Keratinocyte (primary cell): ENCODE results near the gene SERPINA5. TPM values are rescaled to one million over a fixed set of nuclear protein-coding genes. Genes with fewer than 3 reads are reported as not detected.

Experiments used
- DNase-seq: peaks from one replicate; pipeline ENCODE4 v3.0.0-alpha.2; 2011; ENCODE audit warnings: low read depth, missing footprints, low spot score
- FAIRE-seq: peaks from 2 replicates; lab custom pipeline; 2011; peaks lifted over from hg19 to GRCh38; lab: Jason Lieb, UNC
- H2AFZ ChIP-seq: 2 replicates; pipeline ENCODE4 v1.6.0; 2012; ENCODE audit warnings: low read length, control low read depth, inconsistent platforms; ENCODE audit not compliant: control insufficient read depth
- H3K27ac ChIP-seq: 2 replicates; pipeline ENCODE4 v1.5.1; 2011; ENCODE audit warnings: low read length; ENCODE audit not compliant: control insufficient read depth, insufficient read depth
- H3K27me3 ChIP-seq: 3 replicates; pipeline ENCODE4 v1.6.0; 2011; ENCODE audit warnings: low read length; ENCODE audit not compliant: control insufficient read depth, insufficient read depth; ENCODE audit errors: extremely low read depth
- H3K36me3 ChIP-seq, 2 experiments: 2 replicates in 1 of 2; 3 replicates in 1 of 2; pipeline ENCODE4 v1.5.1; 2011; ENCODE audit warnings: low read length in 2 of 2, mild to moderate bottlenecking in 1 of 2; ENCODE audit not compliant: control insufficient read depth in 2 of 2, insufficient read depth in 2 of 2; ENCODE audit errors: extremely low read depth in 1 of 2
- H3K4me1 ChIP-seq: 3 replicates; pipeline ENCODE4 v1.5.1; 2011; ENCODE audit warnings: low read length; ENCODE audit not compliant: control insufficient read depth, insufficient read depth; ENCODE audit errors: extremely low read depth
- H3K4me2 ChIP-seq: 3 replicates; pipeline ENCODE4 v1.6.0; 2011; ENCODE audit warnings: low read depth, low read length; ENCODE audit not compliant: control insufficient read depth, insufficient read depth; ENCODE audit errors: extremely low read depth
- H3K4me3 ChIP-seq, 3 experiments: fragments of 200-600 bp in 1 of 3; sonication (generic) in 1 of 3; 2 replicates in 2 of 3; 3 replicates in 1 of 3; pipeline ENCODE4 v1.5.1; 2011 to 2016; ENCODE audit warnings: low read length in 3 of 3, mild to moderate bottlenecking in 3 of 3, control low read depth in 2 of 3, inconsistent platforms in 1 of 3, low read depth in 1 of 3, mixed read lengths in 1 of 3, mixed run types in 1 of 3, moderate library complexity in 1 of 3; ENCODE audit not compliant: control insufficient read depth in 2 of 3, insufficient read depth in 2 of 3; ENCODE audit errors: extremely low read depth in 1 of 3
- H3K79me2 ChIP-seq: 2 replicates; pipeline ENCODE4 v1.6.0; 2012; ENCODE audit warnings: low read length; ENCODE audit not compliant: control insufficient read depth, insufficient read depth
- H3K9ac ChIP-seq: 3 replicates; pipeline ENCODE4 v1.6.0; 2011; ENCODE audit warnings: low read length; ENCODE audit not compliant: control insufficient read depth, insufficient read depth; ENCODE audit errors: extremely low read depth
- H3K9me1 ChIP-seq: 3 replicates; pipeline ENCODE4 v1.6.0; 2011; ENCODE audit warnings: low read length; ENCODE audit not compliant: control insufficient read depth, insufficient read depth; ENCODE audit errors: extremely low read depth
- H3K9me3 ChIP-seq: 2 replicates; pipeline ENCODE4 v1.5.1; 2012; ENCODE audit warnings: low read depth, low read length; ENCODE audit not compliant: control insufficient read depth
- H4K20me1 ChIP-seq: 3 replicates; pipeline ENCODE4 v1.6.0; 2011; ENCODE audit warnings: low read length; ENCODE audit not compliant: control insufficient read depth, insufficient read depth; ENCODE audit errors: extremely low read depth
- CTCF ChIP-seq, 3 experiments: IDR thresholded peaks in 1 of 3; conservative IDR thresholded peaks in 1 of 3; optimal IDR thresholded peaks in 1 of 3; 2 replicates in 2 of 3; 3 replicates in 1 of 3; pipeline versions ENCODE3 to v1.5.1; 2011; ENCODE audit warnings: low read length in 3 of 3, mild to moderate bottlenecking in 3 of 3, moderate library complexity in 2 of 3, control low read depth in 1 of 3, inconsistent platforms in 1 of 3; ENCODE audit not compliant: insufficient read depth in 2 of 3; ENCODE audit errors: extremely low read depth in 1 of 3
- EZH2 ChIP-seq: IDR thresholded peaks from one replicate; pipeline ENCODE4 v1.6.1; 2012; ENCODE audit warnings: inconsistent platforms, mild to moderate bottlenecking, low read length, moderate library complexity
- dilution Hi-C: fragments of 300-500 bp; cut with MboI; formaldehyde crosslinking; loops from one replicate; pipeline ENCODE4 v1.7.0; 2020; ENCODE audit warnings: low sequenced_read_pairs; ENCODE audit not compliant: extremely low pct_ligation_motif_present
- polyA plus RNA-seq, 5 experiments: library from polyadenylated mRNA; depleted of rRNA in 3 of 5; stranded (reverse) in 3 of 5; stranded (forward) in 1 of 5; unstranded in 1 of 5; fragments of >200 nt; gene quantifications; 1 replicate in 1 of 5; 2 replicates in 3 of 5; 3 replicates in 1 of 5; pipeline versions ENCODE4 v1.2.1 to v1.2.3, GENCODE V29; 2011 to 2012; ENCODE audit warnings: missing spikeins in 2 of 5, low read depth in 1 of 5, low replicate concordance in 1 of 5

Gene SERPINA5
- polyA plus RNA-seq, 1 donor (not counting 4 experiments of a cell fraction or from before 2014, with no cell fraction given), result not detected

GRCh38 chr14:94613720-94614644 lies 32.8 kb downstream of the SERPINA5 start:
- no peak overlapping the region for H3K4me2 ChIP-seq
- no peaks in the 10 kb centered on the region for H4K20me1 ChIP-seq
- H3K9me3 ChIP-seq, result peaks cover 2% of the 10 kb centered on the region
- H3K9me1 ChIP-seq, result no peaks in the 10 kb centered on the region
- H2AFZ ChIP-seq, result no peak overlapping the region
- no peaks in the 10 kb centered on the region for H3K36me3 ChIP-seq
- TF ChIP-seq CTCF (optimal IDR thresholded peaks at IDR 0.05 in 1 of 3, IDR thresholded peaks at IDR 0.05 in 1 of 3, conservative IDR thresholded peaks at IDR 0.05 in 1 of 3; ENCODE audit: extremely low read depth in 1 of 3, insufficient read depth in 2 of 3, low read length in 3 of 3) (no peak), EZH2 (no peak)
- H3K79me2 ChIP-seq, result no peaks in the 10 kb centered on the region
- no peak overlapping the region for H3K27ac ChIP-seq
- no peak overlapping the region for H3K9ac ChIP-seq
- H3K4me3 ChIP-seq, result no peak overlapping the region
- dilution Hi-C loops, result no loop called here
- no peaks in the 10 kb centered on the region for H3K27me3 ChIP-seq
- no peak for FAIRE-seq
- H3K4me1 ChIP-seq, result peaks cover 9% of the 10 kb centered on the region
- no peak for DNase-seq

- no peak overlapping the region for H3K4me3 ChIP-seq
- dilution Hi-C loops, result no loop called here
- DNase-seq (no peak), FAIRE-seq (no peak)
- H3K27ac ChIP-seq, result no peak overlapping the region
- H3K79me2 ChIP-seq, result no peaks in the 10 kb centered on the region
- H2AFZ ChIP-seq, result no peak overlapping the region
- H3K9ac ChIP-seq, result no peak overlapping the region
- no peak overlapping the region for H3K4me2 ChIP-seq
- H3K9me1 ChIP-seq, result no peaks in the 10 kb centered on the region
- no peak for TF ChIP-seq EZH2
- H3K27me3 ChIP-seq, result no peaks in the 10 kb centered on the region
- H3K9me3 ChIP-seq, result peaks cover 3% of the 10 kb centered on the region
- no peaks in the 10 kb centered on the region for H4K20me1 ChIP-seq
- H3K4me1 ChIP-seq, result peaks cover 5% of the 10 kb centered on the region
- no peaks in the 10 kb centered on the region for H3K36me3 ChIP-seq
Measured at GRCh38 chr14:94614802-94615201, 33.6 kb downstream of the SERPINA5 start.
